NB4 (cell line): ENCODE results near the gene PLEK2.

Experiments
- DNase-seq: peaks from one replicate; pipeline ENCODE4 v3.0.0; 2010; ENCODE audit warnings: low read depth
- H3K4me3 ChIP-seq: one replicate; pipeline ENCODE4 v1.5.1; 2011; ENCODE audit warnings: mild to moderate bottlenecking, low read depth, low read length, moderate library complexity
- CTCF ChIP-seq: IDR thresholded peaks from one replicate; pipeline ENCODE4 v1.5.1; 2012; ENCODE audit warnings: low read depth, low read length
- MAX ChIP-seq: IDR thresholded peaks from 2 replicates; pipeline ENCODE4 v1.6.1; 2011; ENCODE audit warnings: low read depth, low read length
- MYC ChIP-seq: IDR thresholded peaks from 2 replicates; pipeline ENCODE4 v1.6.1; 2011; ENCODE audit warnings: low read depth, low read length
- POLR2A ChIP-seq: IDR thresholded peaks from 2 replicates; pipeline ENCODE4 v1.6.1; 2011; ENCODE audit warnings: mild to moderate bottlenecking; ENCODE audit not compliant: insufficient read length; ENCODE audit errors: extremely low read depth

Gene PLEK2

GRCh38 chr14:67358924-67359774 is 52.8 kb downstream of the PLEK2 start:
- peak; percentile 7 for DNase-seq
- H3K4me3 ChIP-seq: peak overlapping the region; percentile 96
- TF ChIP-seq CTCF (no peak), MYC (no peak), POLR2A (no peak), MAX (no peak)

GRCh38 chr14:67357969-67358354 is 54.0 kb downstream of the PLEK2 start:
- H3K4me3 ChIP-seq: no peak overlapping the region
- DNase-seq: no peak
- TF ChIP-seq CTCF (no peak), MAX (no peak)

GRCh38 chr14:67357186-67357968 is 54.6 kb downstream of the PLEK2 start:
- H3K4me3 ChIP-seq: no peak overlapping the region
- no peak for DNase-seq
- TF ChIP-seq CTCF (no peak), MYC (no peak), MAX (no peak), POLR2A (no peak)

- TF ChIP-seq POLR2A (no peak), MYC (no peak), MAX (no peak), CTCF (no peak)
- no peak for DNase-seq
- H3K4me3 ChIP-seq: no peak overlapping the region
These were observed 59.9 kb downstream of the PLEK2 start for GRCh38 chr14:67352055-67352454.

GRCh38 chr14:67345583-67345982 is 66.4 kb downstream of the PLEK2 start:
- H3K4me3 ChIP-seq: no peak overlapping the region
- DNase-seq: no peak
- TF ChIP-seq CTCF: no peak
- no peak for TF ChIP-seq MYC
- TF ChIP-seq POLR2A: no peak
- TF ChIP-seq MAX: no peak
